HG03469 (cell line): ENCODE data around the gene MEOX1.
A peak's percentile ranks its signal among the peaks of the same experiment; 100 is the strongest.
"Not testable (repeated sequence)": the region's sequence is repeated elsewhere in the genome, so short reads cannot be mapped to it uniquely, and the experiment has no call there.

ENCODE experiments used
- ATAC-seq: cut with Tn5 transposase; IDR thresholded peaks from one replicate; pipeline ENCODE4 v1.9.1; 2021; ENCODE audit warnings: mild to moderate bottlenecking, moderate library complexity, moderate number of reproducible peaks; ENCODE audit not compliant: unreplicated experiment

Gene MEOX1

DNA sequence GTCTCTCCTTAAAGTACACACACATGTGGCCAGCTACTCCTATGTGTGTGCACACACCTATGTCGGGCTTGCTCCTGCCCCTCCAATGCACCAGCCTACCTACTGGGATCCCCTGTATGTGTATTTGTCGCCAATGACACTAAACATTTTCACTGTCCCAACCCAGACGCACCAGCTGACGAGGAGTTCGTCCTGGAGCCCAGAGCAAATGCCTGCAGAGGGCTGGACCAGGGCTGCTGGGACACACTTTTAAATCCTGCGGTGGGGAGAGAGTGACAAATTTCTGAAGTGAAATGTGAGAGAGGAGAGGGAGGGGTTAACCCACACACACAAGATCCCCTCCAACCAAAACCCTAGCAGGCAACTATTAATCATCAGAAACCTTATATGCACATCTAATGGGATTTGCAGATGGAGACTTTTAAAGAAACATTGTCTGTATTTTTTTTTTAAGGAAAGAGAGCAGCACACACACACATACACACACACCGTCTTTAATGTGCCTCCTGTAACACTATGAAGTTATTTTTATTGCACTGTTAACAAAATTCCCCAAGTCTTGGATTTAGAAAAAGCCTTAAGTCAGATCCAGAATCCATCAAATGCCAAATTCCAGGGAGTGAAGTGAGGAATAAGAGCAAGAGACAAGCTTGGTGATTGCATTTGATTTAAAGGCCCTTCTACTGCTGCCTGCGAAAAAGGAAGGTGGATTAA is at the start of gene MEOX1:
TSS of gene MEOX1 (minus strand) at position 224 of the 714 bp plus-strand sequence. CDS start 388 bp downstream, outside the sequence.
- ATAC-seq: no peak

- no peak for ATAC-seq
Observed at GRCh38 chr17:43710101-43710500, 48.4 kb upstream of the MEOX1 start.

DNA sequence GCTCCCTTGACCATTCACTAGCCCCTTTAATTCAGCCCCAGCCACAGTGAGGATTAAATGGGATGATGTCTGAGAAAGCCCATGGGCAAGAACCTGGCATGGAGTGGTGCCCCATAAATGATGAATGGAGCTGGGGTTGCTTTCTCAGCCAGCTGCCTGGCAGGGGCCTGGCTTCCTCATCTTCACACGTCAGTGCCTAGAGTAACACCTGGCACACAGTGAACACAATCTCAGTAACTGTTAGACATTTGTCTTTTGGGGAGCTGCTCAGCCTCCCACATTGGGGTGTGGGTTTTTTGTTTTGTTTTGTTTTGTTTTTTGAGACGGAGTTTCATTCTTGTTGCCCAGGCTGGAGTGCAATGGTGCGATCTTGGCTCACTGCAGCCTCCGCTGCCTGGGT is 47.5 kb upstream of the MEOX1 start:
- ATAC-seq: no peak

GRCh38 chr17:43707184-43707583 is 45.5 kb upstream of the MEOX1 start:
- ATAC-seq: no peak

DNA sequence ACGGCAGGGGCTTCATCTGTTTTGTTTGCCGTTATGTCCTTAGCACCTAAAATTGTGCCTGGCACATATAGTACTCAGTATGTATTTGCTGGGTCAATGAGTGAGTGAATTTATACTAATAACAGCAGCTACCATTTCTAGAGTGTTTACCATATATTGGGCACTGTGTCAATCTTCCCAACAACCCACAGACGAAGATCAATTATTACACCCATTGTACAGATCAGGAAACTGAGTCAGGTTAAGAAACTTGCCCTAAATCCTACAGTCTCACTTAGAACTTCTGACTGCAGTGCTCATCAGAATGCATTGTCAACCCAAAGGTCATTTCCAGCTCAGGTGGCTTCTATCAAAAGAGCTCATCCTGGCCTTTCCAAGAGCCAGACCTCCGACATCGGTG is 44.5 kb upstream of the MEOX1 start:
- no peak for ATAC-seq

DNA sequence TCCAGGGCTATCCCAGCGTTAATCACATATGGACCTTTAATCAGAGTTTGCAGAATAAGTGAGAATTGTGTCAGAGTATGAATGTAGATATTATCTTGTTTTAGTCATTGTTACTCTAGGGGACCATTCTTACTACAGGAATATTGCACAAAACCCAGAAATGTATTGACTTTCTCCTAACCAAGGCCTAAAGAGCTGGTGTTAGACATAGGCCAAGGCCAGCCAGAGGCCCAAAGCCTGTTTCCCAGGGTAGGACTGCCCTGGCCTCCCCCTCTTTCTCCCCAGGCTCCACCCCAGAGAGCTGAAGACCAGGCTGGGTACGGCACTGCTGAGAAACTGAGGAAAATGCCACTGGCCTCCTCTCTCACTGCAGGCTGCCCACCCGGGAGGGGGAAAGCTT is 41.9 kb upstream of the MEOX1 start:
- ATAC-seq: no peak

GRCh38 chr17:43702637-43703036 is 40.9 kb upstream of the MEOX1 start:
- ATAC-seq: no peak

DNA sequence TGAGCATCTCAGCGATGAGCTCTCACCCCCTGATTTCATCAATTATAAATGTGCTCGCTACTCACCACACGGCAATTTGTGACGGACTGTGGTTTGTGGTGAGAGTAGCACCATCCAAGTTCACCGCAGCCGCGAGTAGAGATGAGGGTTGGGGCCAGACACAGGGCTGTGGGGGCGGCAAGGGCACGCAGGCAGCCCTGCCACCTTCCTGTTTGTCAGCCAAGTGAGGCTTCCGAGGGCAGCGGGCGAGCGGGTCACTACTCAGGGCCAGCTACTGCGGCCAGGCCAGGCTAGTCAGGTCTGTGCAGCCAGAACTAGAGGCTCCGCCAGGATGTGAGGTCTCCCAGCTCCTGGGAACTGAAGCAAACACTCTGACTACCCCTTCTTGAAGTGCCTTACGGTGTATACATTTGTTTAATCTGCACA is 39.6 kb upstream of the MEOX1 start:
- no peak for ATAC-seq

DNA sequence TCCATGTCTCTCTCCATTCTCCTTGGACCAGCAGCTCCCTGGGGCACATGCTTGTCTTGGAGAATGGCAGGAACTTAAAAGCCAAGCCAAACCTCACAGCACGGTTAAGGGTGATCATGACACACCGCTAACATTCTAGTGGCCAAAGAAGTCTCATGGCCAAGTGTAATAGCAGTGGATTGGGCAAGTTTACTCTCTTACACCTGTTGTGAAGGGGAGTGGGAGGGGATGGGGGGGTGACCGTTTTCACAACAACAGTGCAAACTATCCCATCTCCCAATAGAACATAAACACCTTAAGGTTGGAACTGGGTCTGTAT is 37.7 kb upstream of the MEOX1 start:
- no peak for ATAC-seq

GRCh38 chr17:43698678-43699437 is 37.1 kb upstream of the MEOX1 start:
- ATAC-seq: no peak

DNA sequence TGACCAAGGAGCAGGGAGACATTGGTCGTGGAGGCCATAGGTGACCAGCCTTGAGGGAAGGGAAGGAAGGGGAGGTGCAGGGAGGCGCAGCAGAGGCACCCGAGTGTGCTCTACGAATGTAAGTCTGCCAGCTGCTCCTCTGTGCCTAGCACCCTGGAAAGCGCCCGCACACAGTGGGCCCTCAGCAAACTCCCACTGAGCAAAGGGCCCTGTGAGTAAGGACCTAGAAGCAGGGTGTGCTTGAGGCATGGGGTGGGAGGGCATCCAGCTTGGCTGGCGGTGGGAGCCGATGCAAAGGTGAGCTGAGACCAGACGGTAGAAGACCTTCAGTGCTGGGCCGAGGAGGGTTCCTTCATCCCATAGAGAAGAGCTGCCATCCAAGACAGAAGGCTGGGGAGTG is 36.2 kb upstream of the MEOX1 start:
- ATAC-seq: no peak

DNA sequence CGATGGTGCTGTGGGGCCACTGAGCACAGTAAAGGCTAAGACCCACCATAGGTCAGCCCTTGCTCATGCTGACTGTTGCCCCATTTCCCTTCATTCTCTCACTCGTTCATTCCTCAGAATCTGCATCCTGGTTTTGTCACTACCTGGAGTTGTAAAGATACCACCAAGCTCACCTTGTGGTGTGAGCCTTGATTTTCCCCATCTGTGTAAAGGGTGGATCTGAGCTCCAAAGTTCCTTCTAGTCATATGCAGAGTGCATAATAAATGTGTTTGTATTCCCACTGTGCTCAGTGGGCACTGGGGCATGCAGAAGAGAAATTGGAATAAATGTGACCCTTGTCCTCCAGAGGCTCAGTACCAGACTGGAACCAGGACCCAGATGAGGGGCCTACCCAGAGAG is 35.2 kb upstream of the MEOX1 start:
- no peak for ATAC-seq

GRCh38 chr17:43695970-43696865 is 34.5 kb upstream of the MEOX1 start:
- ATAC-seq: no peak

DNA sequence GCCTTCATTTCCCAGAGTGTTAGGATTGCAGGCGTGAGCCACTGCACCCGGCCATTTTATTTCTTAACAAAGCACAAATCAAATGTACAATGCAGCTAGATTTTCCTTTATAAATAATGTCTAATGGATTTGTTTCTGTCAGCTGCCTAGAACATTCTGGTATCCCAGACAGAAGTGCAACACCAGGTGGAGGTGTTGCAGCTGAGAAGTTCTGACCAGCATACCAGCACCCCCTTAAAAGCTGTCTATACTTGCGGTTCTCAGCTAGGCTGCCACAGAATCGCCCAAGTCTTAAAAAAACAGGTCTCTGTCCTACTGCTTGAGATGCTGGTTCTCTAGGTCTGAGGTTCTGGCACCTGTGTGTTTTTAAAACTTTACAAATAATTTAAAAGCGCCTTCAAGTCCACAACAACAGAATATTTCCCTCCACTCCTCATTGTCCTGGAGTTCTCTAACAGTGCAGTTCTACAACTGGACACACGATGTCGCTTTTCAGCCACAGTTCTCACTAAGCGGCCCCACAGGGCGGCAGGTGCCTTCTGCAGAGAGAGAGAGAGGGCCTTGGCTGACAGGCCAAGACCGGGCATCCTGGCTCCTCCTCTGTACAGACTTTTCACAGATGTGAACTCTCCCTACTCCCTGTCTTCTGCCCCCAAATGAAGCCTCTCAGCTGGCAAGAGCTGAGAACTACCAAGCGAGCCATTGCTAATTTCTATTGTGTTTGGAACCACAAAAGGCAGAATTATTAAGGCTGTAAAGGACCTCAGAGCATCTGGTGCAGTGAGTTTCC is 32.6 kb upstream of the MEOX1 start:
- peak; percentile 46 for ATAC-seq

DNA sequence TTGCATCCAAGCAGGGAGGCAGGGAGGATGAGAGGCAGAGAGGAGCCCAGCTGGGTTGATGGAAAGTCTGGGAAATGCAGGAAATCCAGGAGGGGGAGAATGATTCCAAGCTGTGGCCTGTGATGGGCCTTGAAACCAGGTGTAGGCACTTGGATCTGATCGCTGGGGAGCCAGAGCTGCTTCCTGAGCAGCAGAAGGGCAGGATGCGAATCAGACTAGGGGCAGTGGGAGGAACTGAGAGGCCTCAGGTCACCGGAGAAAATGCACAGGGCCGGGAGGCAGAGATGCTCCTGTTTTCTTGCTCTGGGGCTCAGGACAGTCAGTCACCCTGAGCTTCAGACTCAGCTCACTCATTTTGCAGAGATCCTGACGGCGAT is 29.6 kb upstream of the MEOX1 start:
- ATAC-seq: no peak

DNA sequence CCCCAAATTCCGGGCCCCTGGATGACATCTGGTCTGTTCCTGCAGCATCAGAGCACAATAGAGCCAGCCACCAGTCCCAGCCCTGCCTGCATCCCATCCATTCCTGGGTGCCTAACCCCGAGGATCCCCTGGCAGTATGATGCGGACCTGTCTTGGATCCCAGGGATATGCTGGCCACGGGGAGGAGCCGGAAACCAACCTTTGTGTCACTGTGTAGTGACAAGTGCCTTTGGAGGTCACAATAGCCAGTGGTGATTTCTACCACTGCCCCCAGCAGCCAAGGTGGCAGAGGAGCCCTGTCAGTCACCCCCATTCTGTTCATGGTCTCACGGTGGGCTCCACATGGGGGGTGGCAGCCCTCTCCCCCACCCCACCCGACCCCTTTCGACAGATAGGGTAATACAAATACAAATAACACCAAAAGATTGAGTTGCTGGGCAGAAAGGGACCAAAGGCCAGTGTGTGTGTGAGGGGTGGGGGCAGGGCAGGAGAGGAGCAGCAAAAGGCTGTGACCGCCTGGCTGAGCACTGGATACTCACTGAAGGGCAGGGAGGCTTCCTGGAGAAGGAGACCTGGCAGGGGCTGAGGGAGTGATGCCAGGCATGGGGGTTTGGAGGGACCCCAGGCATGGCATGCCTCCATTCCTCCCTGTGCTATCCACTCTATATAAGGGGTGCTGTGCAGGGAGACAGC is 29.0 kb upstream of the MEOX1 start:
- ATAC-seq: no peak

DNA sequence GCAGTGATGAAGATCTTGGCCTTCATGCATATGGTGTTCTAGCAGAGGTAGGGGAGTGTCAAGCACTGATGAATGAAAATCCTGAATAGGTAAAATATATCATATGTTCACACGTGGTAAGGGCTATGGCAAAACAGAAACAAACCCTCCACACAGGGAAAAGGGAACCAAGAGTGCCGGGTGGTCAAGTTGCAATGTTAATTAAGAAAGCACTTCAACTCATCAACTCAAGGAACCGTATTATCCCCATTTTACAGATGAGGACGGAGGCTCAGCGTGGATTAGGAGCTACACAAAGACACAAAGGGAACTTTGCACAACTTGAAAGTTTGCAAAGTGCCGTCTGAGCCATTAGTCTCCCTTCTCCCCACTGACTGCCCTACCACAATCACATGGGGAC is 28.1 kb upstream of the MEOX1 start:
- no peak for ATAC-seq

- no peak for ATAC-seq
Observed at GRCh38 chr17:43689131-43689530, 27.4 kb upstream of the MEOX1 start.

DNA sequence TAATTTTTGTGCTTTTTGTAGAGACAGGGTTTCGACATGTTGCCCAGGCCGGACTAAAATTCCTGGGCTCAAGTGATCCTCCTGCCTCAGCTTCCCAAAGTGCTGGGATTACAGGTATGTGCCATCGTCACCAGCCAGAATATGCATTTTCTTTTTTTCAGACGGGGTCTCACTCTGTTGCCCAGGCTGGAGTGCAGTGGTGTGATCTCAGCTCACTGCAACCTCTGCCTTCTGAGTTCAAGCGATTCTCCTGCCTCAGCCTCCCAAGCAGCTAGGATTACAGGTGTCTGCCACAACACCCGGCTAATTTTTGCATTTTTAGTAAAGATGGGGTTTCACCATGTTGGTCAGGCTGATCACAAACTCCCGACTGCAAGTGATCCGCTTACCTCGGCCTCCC is 25.2 kb upstream of the MEOX1 start:
- ATAC-seq: not testable (repeated sequence)

- ATAC-seq: no peak
Observed at GRCh38 chr17:43683928-43684653, 22.4 kb upstream of the MEOX1 start.
